22Rv1 (cell line): ENCODE data around the gene CMTR2.

Experiments used
- ZFX ChIP-seq: fragments of 450-650 bp; IDR thresholded peaks from 2 replicates; pipeline ENCODE4 v1.6.1; 2017; ENCODE audit warnings: antibody characterized with exemption, borderline replicate concordance
- TF ChIP-seq, protein P1 (sequence below): fragments of 450-650 bp; IDR thresholded peaks from 2 replicates; pipeline ENCODE4 v1.5.1; 2017; ENCODE audit warnings: mild to moderate bottlenecking

- TF ChIP-seq, protein P1, sequence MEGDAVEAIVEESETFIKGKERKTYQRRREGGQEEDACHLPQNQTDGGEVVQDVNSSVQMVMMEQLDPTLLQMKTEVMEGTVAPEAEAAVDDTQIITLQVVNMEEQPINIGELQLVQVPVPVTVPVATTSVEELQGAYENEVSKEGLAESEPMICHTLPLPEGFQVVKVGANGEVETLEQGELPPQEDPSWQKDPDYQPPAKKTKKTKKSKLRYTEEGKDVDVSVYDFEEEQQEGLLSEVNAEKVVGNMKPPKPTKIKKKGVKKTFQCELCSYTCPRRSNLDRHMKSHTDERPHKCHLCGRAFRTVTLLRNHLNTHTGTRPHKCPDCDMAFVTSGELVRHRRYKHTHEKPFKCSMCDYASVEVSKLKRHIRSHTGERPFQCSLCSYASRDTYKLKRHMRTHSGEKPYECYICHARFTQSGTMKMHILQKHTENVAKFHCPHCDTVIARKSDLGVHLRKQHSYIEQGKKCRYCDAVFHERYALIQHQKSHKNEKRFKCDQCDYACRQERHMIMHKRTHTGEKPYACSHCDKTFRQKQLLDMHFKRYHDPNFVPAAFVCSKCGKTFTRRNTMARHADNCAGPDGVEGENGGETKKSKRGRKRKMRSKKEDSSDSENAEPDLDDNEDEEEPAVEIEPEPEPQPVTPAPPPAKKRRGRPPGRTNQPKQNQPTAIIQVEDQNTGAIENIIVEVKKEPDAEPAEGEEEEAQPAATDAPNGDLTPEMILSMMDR = no peak
- no peak for TF ChIP-seq ZFX
These were observed 41.7 kb downstream of the CMTR2 start for GRCh38 chr16:71247478-71247877.
